DOHH2 (cell line): Measurements from ENCODE around the gene NFIA.

Source experiments
- EZH2phosphoT487 ChIP-seq: fragments of 200-600 bp; sonication (generic); IDR thresholded peaks from 2 replicates; pipeline ENCODE4 v1.6.1; 2017; ENCODE audit warnings: borderline replicate concordance, mild to moderate bottlenecking, antibody characterized with exemption, low read length, moderate library complexity, mixed read lengths
- TF ChIP-seq, protein P1 (sequence below): fragments of 200-600 bp; sonication (generic); IDR thresholded peaks from one replicate; pipeline ENCODE4 v1.5.1; 2014; ENCODE audit warnings: antibody characterized with exemption, mild to moderate bottlenecking, low read depth, low read length; ENCODE audit not compliant: poor library complexity, severe bottlenecking

DNA sequence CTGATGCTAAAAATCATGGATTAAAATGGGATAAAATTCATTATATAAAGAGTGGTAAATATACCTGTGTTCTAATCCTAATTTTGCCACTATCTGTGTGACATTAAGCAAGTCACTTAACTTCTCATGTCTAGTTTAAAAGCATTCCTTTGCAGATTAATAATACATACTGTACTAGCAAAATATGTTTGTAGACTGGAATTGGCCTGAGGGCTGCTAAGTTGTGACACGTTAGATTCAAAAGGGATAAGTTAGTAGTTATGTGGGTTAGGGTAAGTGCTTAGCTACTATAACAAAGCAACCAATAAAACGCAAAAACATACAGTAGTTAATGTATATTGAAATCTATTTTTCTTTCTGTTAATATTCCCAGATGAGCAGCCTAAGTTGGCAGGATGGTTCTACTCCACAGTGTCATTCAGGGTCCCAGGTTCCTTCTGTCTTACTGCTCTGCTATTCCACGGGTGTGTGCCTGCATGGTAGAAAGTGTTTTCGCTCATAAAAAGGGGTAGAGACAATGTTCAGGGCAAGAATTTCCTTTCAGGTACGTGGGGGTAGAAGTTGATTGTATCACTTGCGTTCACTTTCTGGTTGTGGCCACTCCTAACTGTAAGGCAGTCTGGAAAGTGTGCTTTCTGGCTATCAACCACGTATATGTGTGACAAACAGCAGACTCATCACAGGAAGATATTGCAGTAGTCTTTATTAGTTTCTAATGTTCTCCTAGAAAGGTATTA is 239.8 kb downstream of the NFIA start:
- TF ChIP-seq, protein P1, sequence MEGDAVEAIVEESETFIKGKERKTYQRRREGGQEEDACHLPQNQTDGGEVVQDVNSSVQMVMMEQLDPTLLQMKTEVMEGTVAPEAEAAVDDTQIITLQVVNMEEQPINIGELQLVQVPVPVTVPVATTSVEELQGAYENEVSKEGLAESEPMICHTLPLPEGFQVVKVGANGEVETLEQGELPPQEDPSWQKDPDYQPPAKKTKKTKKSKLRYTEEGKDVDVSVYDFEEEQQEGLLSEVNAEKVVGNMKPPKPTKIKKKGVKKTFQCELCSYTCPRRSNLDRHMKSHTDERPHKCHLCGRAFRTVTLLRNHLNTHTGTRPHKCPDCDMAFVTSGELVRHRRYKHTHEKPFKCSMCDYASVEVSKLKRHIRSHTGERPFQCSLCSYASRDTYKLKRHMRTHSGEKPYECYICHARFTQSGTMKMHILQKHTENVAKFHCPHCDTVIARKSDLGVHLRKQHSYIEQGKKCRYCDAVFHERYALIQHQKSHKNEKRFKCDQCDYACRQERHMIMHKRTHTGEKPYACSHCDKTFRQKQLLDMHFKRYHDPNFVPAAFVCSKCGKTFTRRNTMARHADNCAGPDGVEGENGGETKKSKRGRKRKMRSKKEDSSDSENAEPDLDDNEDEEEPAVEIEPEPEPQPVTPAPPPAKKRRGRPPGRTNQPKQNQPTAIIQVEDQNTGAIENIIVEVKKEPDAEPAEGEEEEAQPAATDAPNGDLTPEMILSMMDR: no peak
- TF ChIP-seq EZH2phosphoT487: no peak
